ENCODE results near the gene CD177. TPM values are rescaled to one million over a fixed set of nuclear protein-coding genes. Genes with fewer than 3 reads are reported as not detected.
"Not testable (repeated sequence)": the region's sequence is repeated elsewhere in the genome, so short reads cannot be mapped to it uniquely, and the experiment has no call there.

Gene CD177
- total RNA-seq, 1 experiment from 2014 or later, result 0.09 TPM

- no peak overlapping the region for H3K9ac ChIP-seq (ENCODE audit: extremely low read depth, insufficient read length, low read length)
- no peaks in the 10 kb centered on the region for H3K79me2 ChIP-seq (ENCODE audit: insufficient read depth, low read length)
- no peak overlapping the region for H2AFZ ChIP-seq (ENCODE audit: low read length)
- H3K18ac ChIP-seq (ENCODE audit: insufficient read length, low read depth, low read length), result peak overlapping the region; percentile 46
- H3K4ac ChIP-seq (ENCODE audit: low read depth, low read length), result no peak overlapping the region
- no peak overlapping the region for H3K56ac ChIP-seq (ENCODE audit: insufficient read length, low read depth, low read length)
- no peak overlapping the region for H2BK15ac ChIP-seq (ENCODE audit: low read depth, low read length)
- H3K4me2 ChIP-seq (ENCODE audit: insufficient read depth, insufficient read length, low read length), result no peak overlapping the region
- H2BK5ac ChIP-seq (ENCODE audit: insufficient read length, low read length), result no peak overlapping the region
- Mint-ChIP-seq H3K36me3 (ENCODE audit: insufficient read depth in 1 of 3, low read depth in 3 of 3) (peaks cover 10 to 25% (median 23%) of the 10 kb centered on the region in 3 experiments; a peak in 6 of 7 replicates), H3K4me1 (peaks cover 14 to 17% of the 10 kb centered on the region in 2 experiments), H3K4me3 (no peak overlapping the region; a peak in 1 of 5 replicates), H3K27me3 (ENCODE audit: low read depth) (peaks cover 10% of the 10 kb centered on the region), H3K9me3 (peaks cover 25 to 79% of the 10 kb centered on the region in 2 experiments), H3K27ac (peak overlapping the region in 1 of 3 experiments; percentile 15; a peak in 2 of 7 replicates)
- H2AK5ac ChIP-seq (ENCODE audit: insufficient read length, low read length), result no peak overlapping the region
- H3K14ac ChIP-seq (ENCODE audit: insufficient read depth, low read length), result peak overlapping the region; percentile 24; the same call in 1 of the 2 replicates
- no CpG with 5 or more reads among the region's 10 CpGs for WGBS (ENCODE audit: extremely low coverage, insufficient read length, low lambda C conversion rate)
- H2BK120ac ChIP-seq (ENCODE audit: low read depth, low read length, poor library complexity, severe bottlenecking), result no peak overlapping the region
- no peaks in the 10 kb centered on the region for H4K20me1 ChIP-seq (ENCODE audit: control insufficient read depth, insufficient read depth, insufficient read length)
- H3K4me1 ChIP-seq (ENCODE audit: insufficient read depth, low read length), result peaks cover 14% of the 10 kb centered on the region; the same call in 1 of the 2 replicates
- peak; percentile 46 for DNase-seq
- no peak overlapping the region for H3K23ac ChIP-seq (ENCODE audit: insufficient read length, low read depth, low read length)
- H3T11ph ChIP-seq (ENCODE audit: low read length), result no peak overlapping the region
- no peaks in the 10 kb centered on the region for H3K27me3 ChIP-seq (ENCODE audit: insufficient read depth, low read length)
- peaks cover 11% of the 10 kb centered on the region for H3K9me3 ChIP-seq (ENCODE audit: control insufficient read depth, low read depth, low read length)
- H4K5ac ChIP-seq (ENCODE audit: insufficient read length, low read depth, low read length), result no peak overlapping the region
- no peak overlapping the region for H2BK20ac ChIP-seq (ENCODE audit: low read depth, low read length, poor library complexity, severe bottlenecking)
- H3K79me1 ChIP-seq (ENCODE audit: insufficient read depth, low read depth, low read length, poor library complexity, severe bottlenecking), result no peaks in the 10 kb centered on the region
- no peak overlapping the region for H4K91ac ChIP-seq (ENCODE audit: insufficient read length, low read depth, low read length)
- no peak for TF ChIP-seq CTCF (conservative IDR thresholded peaks at IDR 0.05)
- no peaks in the 10 kb centered on the region for H3K23me2 ChIP-seq (ENCODE audit: insufficient read length, low read depth, low read length, poor library complexity, severe bottlenecking)
- peak overlapping the region; percentile 16 for H4K8ac ChIP-seq (replicated peaks; ENCODE audit: insufficient read length, low read depth, low read length)
- no peak overlapping the region for H2BK12ac ChIP-seq (ENCODE audit: insufficient read length, low read depth, low read length)
- no peak overlapping the region for H3K27ac ChIP-seq (ENCODE audit: insufficient read length, low read depth, low read length)
Measured at GRCh38 chr19:43332058-43332922, 21.2 kb upstream of the CD177 start.

- not testable (repeated sequence) for H3K27ac ChIP-seq (ENCODE audit: insufficient read length, low read depth, low read length); H3K18ac ChIP-seq (ENCODE audit: insufficient read length, low read depth, low read length); H2BK12ac ChIP-seq (ENCODE audit: insufficient read length, low read depth, low read length); H2AK5ac ChIP-seq (ENCODE audit: insufficient read length, low read length); H3K23me2 ChIP-seq (ENCODE audit: insufficient read length, low read depth, low read length, poor library complexity, severe bottlenecking); H2BK20ac ChIP-seq (ENCODE audit: low read depth, low read length, poor library complexity, severe bottlenecking); H4K20me1 ChIP-seq (ENCODE audit: control insufficient read depth, insufficient read depth, insufficient read length); H2AFZ ChIP-seq (ENCODE audit: low read length); H4K8ac ChIP-seq (replicated peaks; ENCODE audit: insufficient read length, low read depth, low read length); H4K91ac ChIP-seq (ENCODE audit: insufficient read length, low read depth, low read length); H2BK120ac ChIP-seq (ENCODE audit: low read depth, low read length, poor library complexity, severe bottlenecking); H2BK5ac ChIP-seq (ENCODE audit: insufficient read length, low read length); H4K5ac ChIP-seq (ENCODE audit: insufficient read length, low read depth, low read length); H3K9me3 ChIP-seq (ENCODE audit: control insufficient read depth, low read depth, low read length); H3K27me3 ChIP-seq (ENCODE audit: insufficient read depth, low read length); H3K56ac ChIP-seq (ENCODE audit: insufficient read length, low read depth, low read length); H3K79me1 ChIP-seq (ENCODE audit: insufficient read depth, low read depth, low read length, poor library complexity, severe bottlenecking); H3K79me2 ChIP-seq (ENCODE audit: insufficient read depth, low read length); H3K4me1 ChIP-seq (ENCODE audit: insufficient read depth, low read length); H2BK15ac ChIP-seq (ENCODE audit: low read depth, low read length); H3T11ph ChIP-seq (ENCODE audit: low read length); H3K4ac ChIP-seq (ENCODE audit: low read depth, low read length); H3K14ac ChIP-seq (ENCODE audit: insufficient read depth, low read length); H3K27ac Mint-ChIP-seq; H3K4me2 ChIP-seq (ENCODE audit: insufficient read depth, insufficient read length, low read length); H3K23ac ChIP-seq (ENCODE audit: insufficient read length, low read depth, low read length); H3K4me3 Mint-ChIP-seq; H3K9ac ChIP-seq (ENCODE audit: extremely low read depth, insufficient read length, low read length); DNase-seq; H3K36me3 Mint-ChIP-seq (ENCODE audit: insufficient read depth in 1 of 3, low read depth in 3 of 3)
- H3K4me1 Mint-ChIP-seq, result peaks cover 13% of the 10 kb centered on the region in 2 experiments
- peaks cover 24 to 65% of the 10 kb centered on the region in 2 experiments for H3K9me3 Mint-ChIP-seq
- no CpG with 5 or more reads among the region's 2 CpGs for WGBS (ENCODE audit: extremely low coverage, insufficient read length, low lambda C conversion rate)
- peaks cover 13% of the 10 kb centered on the region for H3K27me3 Mint-ChIP-seq (ENCODE audit: low read depth)
Measured at GRCh38 chr19:43336508-43336907, 17.0 kb upstream of the CD177 start.

Measured in H9 (cell line).